ENCODE data around the gene FIZ1.

FIZ1 gene

DNA sequence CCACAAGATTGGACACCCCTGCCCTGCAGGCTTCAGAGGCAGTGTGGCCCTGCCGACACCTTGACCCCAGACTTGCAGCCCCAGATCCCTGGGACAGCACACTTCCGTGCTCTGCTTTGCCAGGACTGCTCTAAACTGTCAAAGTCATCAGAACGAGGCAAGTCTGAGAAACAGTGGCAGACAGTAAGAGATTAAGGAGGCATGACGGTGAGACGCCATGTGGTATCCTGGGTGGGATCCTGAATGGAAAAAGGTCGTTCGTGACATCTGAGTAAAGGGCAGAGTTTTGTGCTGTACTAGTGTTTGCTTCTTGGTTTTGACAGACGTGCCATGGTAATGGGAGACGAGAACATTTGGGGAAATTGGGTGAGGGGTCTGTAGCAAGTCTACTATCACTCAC, 32.5 kb downstream of the FIZ1 start:
- H3F3A ChIP-seq (ENCODE audit: insufficient read depth, low read length): no peaks in the 10 kb centered on the region
- H4K20me1 ChIP-seq (ENCODE audit: insufficient read depth, low read length): no peaks in the 10 kb centered on the region
- no peak overlapping the region for H3K4me3 ChIP-seq (ENCODE audit: low read length)
- H3K27ac ChIP-seq (ENCODE audit: low read length): no peak overlapping the region
- H3K36me3 ChIP-seq (replicated peaks; ENCODE audit: insufficient read depth, low read length): no peaks in the 10 kb centered on the region
- H3K79me2 ChIP-seq (ENCODE audit: low read length): no peaks in the 10 kb centered on the region
- no peaks in the 10 kb centered on the region for H3K9me2 ChIP-seq (replicated peaks; ENCODE audit: insufficient read depth, low read length)
- peaks cover 78% of the 10 kb centered on the region for H3K27me3 ChIP-seq (replicated peaks; ENCODE audit: insufficient read depth, low read length)
- TF ChIP-seq, protein P1, sequence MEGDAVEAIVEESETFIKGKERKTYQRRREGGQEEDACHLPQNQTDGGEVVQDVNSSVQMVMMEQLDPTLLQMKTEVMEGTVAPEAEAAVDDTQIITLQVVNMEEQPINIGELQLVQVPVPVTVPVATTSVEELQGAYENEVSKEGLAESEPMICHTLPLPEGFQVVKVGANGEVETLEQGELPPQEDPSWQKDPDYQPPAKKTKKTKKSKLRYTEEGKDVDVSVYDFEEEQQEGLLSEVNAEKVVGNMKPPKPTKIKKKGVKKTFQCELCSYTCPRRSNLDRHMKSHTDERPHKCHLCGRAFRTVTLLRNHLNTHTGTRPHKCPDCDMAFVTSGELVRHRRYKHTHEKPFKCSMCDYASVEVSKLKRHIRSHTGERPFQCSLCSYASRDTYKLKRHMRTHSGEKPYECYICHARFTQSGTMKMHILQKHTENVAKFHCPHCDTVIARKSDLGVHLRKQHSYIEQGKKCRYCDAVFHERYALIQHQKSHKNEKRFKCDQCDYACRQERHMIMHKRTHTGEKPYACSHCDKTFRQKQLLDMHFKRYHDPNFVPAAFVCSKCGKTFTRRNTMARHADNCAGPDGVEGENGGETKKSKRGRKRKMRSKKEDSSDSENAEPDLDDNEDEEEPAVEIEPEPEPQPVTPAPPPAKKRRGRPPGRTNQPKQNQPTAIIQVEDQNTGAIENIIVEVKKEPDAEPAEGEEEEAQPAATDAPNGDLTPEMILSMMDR (IDR thresholded peaks at IDR 0.05; ENCODE audit: low read length): no peak
- TF ChIP-seq EZH2 (optimal IDR thresholded peaks at IDR 0.05; ENCODE audit: low read depth, low read length): no peak
- TF ChIP-seq EZH2phosphoT487 (IDR thresholded peaks at IDR 0.05; ENCODE audit: low read length): no peak
- no peaks in the 10 kb centered on the region for H3K4me1 ChIP-seq (ENCODE audit: low read length)
- H2AFZ ChIP-seq (ENCODE audit: low read length): no peak overlapping the region
- no peak for DNase-seq
- H3K9ac ChIP-seq (ENCODE audit: low read length): no peak overlapping the region
- no peaks in the 10 kb centered on the region for H3K9me3 ChIP-seq (replicated peaks; ENCODE audit: insufficient read depth, low read length)
- no peak overlapping the region for H3K4me2 ChIP-seq (ENCODE audit: low read depth, low read length)

DNA sequence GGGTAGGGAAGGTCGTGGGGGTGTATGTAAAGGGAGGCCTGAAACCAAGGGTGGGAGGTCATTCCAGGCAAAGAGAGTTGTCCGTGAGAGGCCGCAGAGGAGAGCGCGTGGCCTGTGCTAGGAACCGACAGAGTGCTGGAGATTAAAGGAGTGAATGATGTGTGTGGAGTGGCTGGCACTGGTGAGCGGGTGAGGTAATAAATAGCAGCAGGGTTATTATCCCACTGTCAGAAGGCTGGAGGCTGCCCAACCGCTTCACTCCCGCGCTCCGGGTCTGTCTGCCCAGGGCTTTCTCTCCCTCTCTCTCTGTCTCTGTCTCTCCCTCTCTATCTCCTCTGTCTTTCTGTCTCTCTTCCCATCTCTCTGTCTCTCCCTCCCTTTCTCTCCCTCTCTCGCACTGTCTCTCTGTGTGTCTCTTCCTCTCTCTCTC, 36.0 kb downstream of the FIZ1 start:
- H3K9me2 ChIP-seq (replicated peaks; ENCODE audit: insufficient read depth, low read length): no peaks in the 10 kb centered on the region
- no peaks in the 10 kb centered on the region for H3K36me3 ChIP-seq (replicated peaks; ENCODE audit: insufficient read depth, low read length)
- no peak overlapping the region for H3K27ac ChIP-seq (ENCODE audit: low read length)
- no peak overlapping the region for H3K9ac ChIP-seq (ENCODE audit: low read length)
- no peaks in the 10 kb centered on the region for H3K4me1 ChIP-seq (ENCODE audit: low read length)
- H4K20me1 ChIP-seq (ENCODE audit: insufficient read depth, low read length): no peaks in the 10 kb centered on the region
- H3F3A ChIP-seq (ENCODE audit: insufficient read depth, low read length): no peaks in the 10 kb centered on the region
- no peaks in the 10 kb centered on the region for H3K79me2 ChIP-seq (ENCODE audit: low read length)
- no peaks in the 10 kb centered on the region for H3K9me3 ChIP-seq (replicated peaks; ENCODE audit: insufficient read depth, low read length)
- H3K27me3 ChIP-seq (replicated peaks; ENCODE audit: insufficient read depth, low read length): peaks cover 89% of the 10 kb centered on the region
- no peak overlapping the region for H3K4me3 ChIP-seq (ENCODE audit: low read length)
- H3K4me2 ChIP-seq (ENCODE audit: low read depth, low read length): no peak overlapping the region
- TF ChIP-seq EZH2 (optimal IDR thresholded peaks at IDR 0.05; ENCODE audit: low read depth, low read length): no peak
- TF ChIP-seq, protein P1 (IDR thresholded peaks at IDR 0.05; ENCODE audit: low read length): no peak
- no peak for TF ChIP-seq EZH2phosphoT487 (IDR thresholded peaks at IDR 0.05; ENCODE audit: low read length)
- H2AFZ ChIP-seq (ENCODE audit: low read length): no peak overlapping the region
- DNase-seq: no peak

DNA sequence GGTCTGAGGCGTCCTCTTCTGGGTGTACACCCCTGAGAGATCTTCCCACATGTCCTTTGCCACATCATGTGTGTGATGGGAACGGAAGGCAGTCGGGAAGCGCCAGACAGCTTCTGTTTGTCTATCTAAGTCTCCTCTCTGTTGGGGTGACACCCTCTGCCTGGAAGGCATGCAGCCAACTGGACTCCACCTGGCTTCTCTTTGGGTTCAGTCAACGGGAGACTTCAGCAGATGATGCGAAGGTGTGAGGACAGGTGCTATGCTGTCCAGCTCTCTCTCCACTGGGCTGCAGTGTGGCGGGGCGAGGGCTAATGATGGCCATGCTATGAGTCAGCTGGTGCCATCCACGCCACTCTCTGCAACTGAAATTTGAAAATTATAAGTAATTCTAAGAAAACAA, 39.6 kb downstream of the FIZ1 start:
- H3K9me2 ChIP-seq (replicated peaks; ENCODE audit: insufficient read depth, low read length): no peaks in the 10 kb centered on the region
- H3K4me3 ChIP-seq (ENCODE audit: low read length): no peak overlapping the region
- H3K4me2 ChIP-seq (ENCODE audit: low read depth, low read length): no peak overlapping the region
- no peaks in the 10 kb centered on the region for H3K4me1 ChIP-seq (ENCODE audit: low read length)
- H3K27me3 ChIP-seq (replicated peaks; ENCODE audit: insufficient read depth, low read length): peaks cover 88% of the 10 kb centered on the region
- H3F3A ChIP-seq (ENCODE audit: insufficient read depth, low read length): no peaks in the 10 kb centered on the region
- no peak overlapping the region for H3K27ac ChIP-seq (ENCODE audit: low read length)
- no peaks in the 10 kb centered on the region for H3K9me3 ChIP-seq (replicated peaks; ENCODE audit: insufficient read depth, low read length)
- no peak for DNase-seq
- H3K9ac ChIP-seq (ENCODE audit: low read length): no peak overlapping the region
- H2AFZ ChIP-seq (ENCODE audit: low read length): no peak overlapping the region
- H3K79me2 ChIP-seq (ENCODE audit: low read length): no peaks in the 10 kb centered on the region
- no peaks in the 10 kb centered on the region for H3K36me3 ChIP-seq (replicated peaks; ENCODE audit: insufficient read depth, low read length)
- H4K20me1 ChIP-seq (ENCODE audit: insufficient read depth, low read length): no peaks in the 10 kb centered on the region
- TF ChIP-seq EZH2 (optimal IDR thresholded peaks at IDR 0.05; ENCODE audit: low read depth, low read length): no peak
- TF ChIP-seq EZH2phosphoT487 (IDR thresholded peaks at IDR 0.05; ENCODE audit: low read length): no peak
- TF ChIP-seq, protein P1 (IDR thresholded peaks at IDR 0.05; ENCODE audit: low read length): no peak
